HEK293 (cell line): ENCODE results near the gene COL6A2.
"Not testable (repeated sequence)": the region's sequence is repeated elsewhere in the genome, so short reads cannot be mapped to it uniquely, and the experiment has no call there.

Experiments used
- CTCF ChIA-PET: fragments of 350-600 bp; formaldehyde crosslinking; extraction: SDS; loops from one replicate; lab custom pipeline; 2021; ENCODE audit warnings: antibody characterized with exemption; lab: Yijun Ruan, JAX
- POLR2A ChIA-PET: fragments of 300-600 bp; formaldehyde crosslinking; extraction: SDS; loops from one replicate; lab custom pipeline; 2020; ENCODE audit warnings: antibody characterized with exemption, inconsistent platforms; lab: Yijun Ruan, JAX
- H3K27ac ChIP-seq: fragments of 200-500 bp; sonication (Bioruptor generic); 2 replicates; pipeline ENCODE4 v1.5.1; 2014; ENCODE audit warnings: low read depth, low read length, control low read depth, inconsistent platforms; ENCODE audit errors: extremely low read depth
- H3K36me3 ChIP-seq, 2 experiments: fragments of 200-500 bp in 1 of 2; sonication (Bioruptor generic) in 1 of 2; 1 replicate in 1 of 2; 2 replicates in 1 of 2; pipeline ENCODE4 v1.5.1; 2014 to 2017; ENCODE audit warnings: inconsistent platforms in 2 of 2, low read length in 2 of 2; ENCODE audit not compliant: control insufficient read depth in 2 of 2, insufficient read depth in 1 of 2
- H3K4me1 ChIP-seq: fragments of 200-500 bp; sonication (Bioruptor generic); 2 replicates; pipeline ENCODE4 v1.5.1; 2014; ENCODE audit warnings: mild to moderate bottlenecking, low read length, inconsistent platforms; ENCODE audit not compliant: control insufficient read depth, insufficient read depth
- H3K4me3 ChIP-seq: 2 replicates; pipeline ENCODE4 v1.5.1; 2011; ENCODE audit warnings: low read depth, mild to moderate bottlenecking, control low read depth, low read length, moderate library complexity
- H3K9me3 ChIP-seq: fragments of 200-500 bp; sonication (Bioruptor generic); 2 replicates; pipeline ENCODE4 v1.5.1; 2014; ENCODE audit warnings: low read depth, low read length, inconsistent platforms; ENCODE audit not compliant: control insufficient read depth, insufficient read depth
- BCL11A ChIP-seq: fragments of 450-650 bp; formaldehyde crosslinking; IDR thresholded peaks from 2 replicates; pipeline ENCODE4 v1.5.1; 2016; ENCODE audit warnings: low read depth, missing biosample characterization, missing genetic modification characterization
- CTCF ChIP-seq: fragments of 450-650 bp; formaldehyde crosslinking; IDR thresholded peaks from 2 replicates; pipeline ENCODE4 v1.5.1; 2016; ENCODE audit warnings: missing biosample characterization, missing genetic modification characterization
- GLIS1 ChIP-seq: fragments of 450-650 bp; formaldehyde crosslinking; IDR thresholded peaks from 2 replicates; pipeline ENCODE4 v1.5.1; 2016; ENCODE audit warnings: missing biosample characterization, missing genetic modification characterization
- KLF8 ChIP-seq: fragments of 450-650 bp; formaldehyde crosslinking; IDR thresholded peaks from 2 replicates; pipeline ENCODE4 v1.5.1; 2016; ENCODE audit warnings: missing biosample characterization, missing genetic modification characterization
- KLF9 ChIP-seq: fragments of 450-650 bp; formaldehyde crosslinking; IDR thresholded peaks from 2 replicates; pipeline ENCODE4 v1.5.1; 2016; ENCODE audit warnings: missing biosample characterization, missing genetic modification characterization, low read depth
- PATZ1 ChIP-seq: fragments of 450-650 bp; formaldehyde crosslinking; IDR thresholded peaks from 2 replicates; pipeline ENCODE4 v1.5.1; 2016; ENCODE audit warnings: missing biosample characterization, missing genetic modification characterization
- SP3 ChIP-seq: fragments of 450-650 bp; formaldehyde crosslinking; IDR thresholded peaks from 2 replicates; pipeline ENCODE4 v1.5.1; 2016; ENCODE audit warnings: missing biosample characterization, missing genetic modification characterization
- SP7 ChIP-seq: fragments of 450-650 bp; formaldehyde crosslinking; IDR thresholded peaks from 2 replicates; pipeline ENCODE4 v1.5.1; 2016; ENCODE audit warnings: missing biosample characterization, missing genetic modification characterization
- ZBTB17 ChIP-seq: fragments of 450-650 bp; formaldehyde crosslinking; IDR thresholded peaks from 2 replicates; pipeline ENCODE4 v1.5.1; 2016; ENCODE audit warnings: missing biosample characterization, missing genetic modification characterization
- ZBTB26 ChIP-seq: fragments of 450-650 bp; formaldehyde crosslinking; optimal IDR thresholded peaks from 2 replicates; pipeline ENCODE3; 2016; ENCODE audit warnings: missing biosample characterization, mild to moderate bottlenecking, missing genetic modification characterization
- ZBTB8A ChIP-seq: fragments of 450-650 bp; formaldehyde crosslinking; IDR thresholded peaks from 2 replicates; pipeline ENCODE4 v1.5.1; 2016; ENCODE audit warnings: missing biosample characterization, missing genetic modification characterization
- ZEB2 ChIP-seq: fragments of 450-650 bp; formaldehyde crosslinking; IDR thresholded peaks from 2 replicates; pipeline ENCODE4 v1.5.1; 2016; ENCODE audit warnings: missing biosample characterization, missing genetic modification characterization
- ZIC2 ChIP-seq: fragments of 450-650 bp; formaldehyde crosslinking; IDR thresholded peaks from 2 replicates; pipeline ENCODE4 v1.5.1; 2016; ENCODE audit warnings: missing biosample characterization, missing genetic modification characterization
- ZNF2 ChIP-seq: fragments of 450-650 bp; formaldehyde crosslinking; IDR thresholded peaks from 2 replicates; pipeline ENCODE4 v1.5.1; 2016; ENCODE audit warnings: missing biosample characterization, missing genetic modification characterization
- ZNF24 ChIP-seq: fragments of 450-650 bp; formaldehyde crosslinking; IDR thresholded peaks from 2 replicates; pipeline ENCODE4 v1.5.1; 2016; ENCODE audit warnings: missing biosample characterization, missing genetic modification characterization
- ZNF324 ChIP-seq: fragments of 450-650 bp; formaldehyde crosslinking; IDR thresholded peaks from 2 replicates; pipeline ENCODE4 v1.5.1; 2016; ENCODE audit warnings: missing biosample characterization, missing genetic modification characterization
- ZNF341 ChIP-seq: fragments of 450-650 bp; formaldehyde crosslinking; IDR thresholded peaks from 2 replicates; pipeline ENCODE4; 2016; ENCODE audit warnings: low read depth, missing biosample characterization, missing genetic modification characterization
- ZNF391 ChIP-seq: fragments of 450-650 bp; formaldehyde crosslinking; IDR thresholded peaks from 2 replicates; pipeline ENCODE4 v1.5.1; 2016; ENCODE audit warnings: low read depth, missing biosample characterization, missing genetic modification characterization, borderline replicate concordance
- ZNF600 ChIP-seq: fragments of 450-650 bp; formaldehyde crosslinking; IDR thresholded peaks from 2 replicates; pipeline ENCODE4 v1.5.1; 2016; ENCODE audit warnings: missing biosample characterization, missing genetic modification characterization
- ZNF639 ChIP-seq: fragments of 450-650 bp; formaldehyde crosslinking; IDR thresholded peaks from 2 replicates; pipeline ENCODE4 v1.5.1; 2016; ENCODE audit warnings: missing biosample characterization, missing genetic modification characterization
- ZNF654 ChIP-seq: fragments of 450-650 bp; formaldehyde crosslinking; IDR thresholded peaks from 2 replicates; pipeline ENCODE4 v1.5.1; 2016; ENCODE audit warnings: low read depth, missing biosample characterization, missing genetic modification characterization
- ZNF76 ChIP-seq: fragments of 450-650 bp; formaldehyde crosslinking; IDR thresholded peaks from 2 replicates; pipeline ENCODE4; 2016; ENCODE audit warnings: low read depth, missing biosample characterization, missing genetic modification characterization, borderline replicate concordance
- ZSCAN23 ChIP-seq: fragments of 450-650 bp; formaldehyde crosslinking; IDR thresholded peaks from 2 replicates; pipeline ENCODE4 v1.5.1; 2016; ENCODE audit warnings: missing biosample characterization, missing genetic modification characterization

Gene COL6A2

GRCh38 chr21:46147429-46147828, 49.5 kb downstream of the COL6A2 start:
- TF ChIP-seq ZNF76 (tag by site-specific recombination) (peak; percentile 39; the same call in 1 of the 2 replicates), ZBTB26 (tag by site-specific recombination) (peak; percentile 19), ZEB2 (tag by site-specific recombination) (peak; percentile 49), KLF8 (tag by site-specific recombination) (peak; percentile 72), GLIS1 (tag by site-specific recombination) (peak; percentile 52; the same call in 1 of the 2 replicates), ZNF341 (peak; percentile 56; the same call in 1 of the 2 replicates), KLF9 (tag by site-specific recombination) (0 out of 2 replicates have a peak, but pooled peaks have one; percentile 22), ZNF2 (tag by site-specific recombination) (peak; percentile 85; the same call in 1 of the 2 replicates), ZNF391 (tag by site-specific recombination) (peak; percentile 65; the same call in 1 of the 2 replicates), ZNF639 (tag by site-specific recombination) (0 out of 2 replicates have a peak, but pooled peaks have one; percentile 52), BCL11A (tag by site-specific recombination) (peak; percentile 58; the same call in 1 of the 2 replicates), ZBTB8A (tag by site-specific recombination) (peak; percentile 49; the same call in 1 of the 2 replicates), SP7 (tag by site-specific recombination) (peak; percentile 64), SP3 (tag by site-specific recombination) (peak; percentile 21; the same call in 1 of the 2 replicates), ZIC2 (tag by site-specific recombination) (peak; percentile 40; the same call in 1 of the 2 replicates), ZBTB17 (tag by site-specific recombination) (peak; percentile 75), ZNF654 (tag by site-specific recombination) (peak; percentile 79), PATZ1 (tag by site-specific recombination) (0 out of 2 replicates have a peak, but pooled peaks have one; percentile 45), ZNF24 (tag by site-specific recombination) (0 out of 2 replicates have a peak, but pooled peaks have one; percentile 28), ZSCAN23 (tag by site-specific recombination) (0 out of 2 replicates have a peak, but pooled peaks have one; percentile 57), ZNF324 (tag by site-specific recombination) (peak; percentile 54; the same call in 1 of the 2 replicates), CTCF (tag by site-specific recombination) (peak; percentile 83), ZNF600 (tag by site-specific recombination) (peak; percentile 78)
- POLR2A ChIA-PET: interaction anchor here (0.6 kb wide), 1 partner anchor 621 kb away, joined by 3 read pairs; no protein-coding TSS in a partner anchor
- CTCF ChIA-PET: interaction anchor here (0.6 to 1.2 kb wide), 7 partner anchors 11 to 138 kb away, joined by 3 to 6 read pairs (median 4); partner anchors contain the start of genes MCM3AP and YBEY

More at GRCh38 chr21:46147429-46147828, 49.5 kb downstream of the COL6A2 start:
- not testable (repeated sequence) for H3K36me3 ChIP-seq, H3K9me3 ChIP-seq, H3K4me1 ChIP-seq, H3K4me3 ChIP-seq, H3K27ac ChIP-seq
